Renal cortical epithelial cell (primary cell): ENCODE data around the gene CCNQ. TPM values are rescaled to one million over a fixed set of nuclear protein-coding genes. Genes with fewer than 3 reads are reported as not detected.

ENCODE experiments used
- DNase-seq: peaks from one replicate; pipeline ENCODE4 v3.0.0-alpha.2; 2011; ENCODE audit warnings: low read depth
- total RNA-seq: library from RNA; depleted of rRNA; stranded (reverse); fragments of >200 nt; gene quantifications from 2 replicates; pipeline ENCODE4 v1.2.3, GENCODE V29; 2014

The CCNQ gene
- total RNA-seq, 1 donor from 2014 or later: 13.9 TPM

DNA sequence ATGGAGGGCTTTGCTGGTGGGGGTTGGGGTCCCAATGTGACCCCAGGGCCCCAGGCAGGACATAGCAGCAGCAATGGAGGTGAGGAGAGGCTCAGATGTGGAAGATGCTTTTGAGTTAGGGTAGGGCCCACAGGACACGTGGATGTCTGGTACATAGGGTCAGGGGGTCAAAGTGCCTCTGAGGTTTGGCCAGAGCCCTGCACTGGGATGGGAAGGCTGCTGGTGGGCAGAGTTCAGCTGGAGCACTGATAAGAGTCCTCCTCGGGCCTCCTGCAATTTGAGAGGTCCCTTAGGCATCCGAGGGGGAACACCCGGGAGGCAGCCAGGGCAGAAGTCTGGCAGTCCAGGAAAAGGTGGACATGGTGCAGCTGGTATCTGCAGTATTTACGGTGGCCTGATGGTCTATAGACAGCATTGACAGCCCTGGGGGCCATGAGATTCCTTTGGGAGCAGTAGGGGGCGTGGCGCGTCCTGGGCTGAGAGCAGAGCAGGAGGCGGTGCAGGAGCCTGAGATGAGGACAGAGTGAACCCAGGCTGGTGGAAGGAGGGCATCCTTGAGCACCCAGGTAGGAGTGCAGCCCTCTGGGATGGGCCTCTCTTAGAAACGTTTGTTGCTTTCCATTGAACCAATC lies 22.6 kb downstream of the CCNQ start:
- DNase-seq: no peak

DNA sequence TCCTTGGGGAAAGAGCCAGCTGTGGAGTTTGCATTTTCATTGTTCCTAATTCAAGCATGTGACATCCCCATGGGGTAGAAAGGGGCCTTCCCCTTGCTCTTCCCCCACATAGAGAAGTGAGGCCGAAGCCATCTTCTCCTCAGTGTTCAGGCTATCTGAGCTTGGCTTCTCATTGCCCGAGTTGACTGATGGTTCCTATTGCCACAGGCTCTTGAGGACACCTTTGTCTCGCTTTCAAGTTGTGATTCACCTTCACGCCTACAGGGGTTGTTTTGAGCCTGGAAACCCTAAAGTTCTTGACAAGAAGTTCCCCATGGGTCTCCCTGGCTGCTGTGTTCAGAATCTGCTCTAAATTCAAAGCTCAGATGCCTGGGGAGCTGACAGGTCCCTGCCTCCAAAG lies 25.0 kb downstream of the CCNQ start:
- no peak for DNase-seq

DNA sequence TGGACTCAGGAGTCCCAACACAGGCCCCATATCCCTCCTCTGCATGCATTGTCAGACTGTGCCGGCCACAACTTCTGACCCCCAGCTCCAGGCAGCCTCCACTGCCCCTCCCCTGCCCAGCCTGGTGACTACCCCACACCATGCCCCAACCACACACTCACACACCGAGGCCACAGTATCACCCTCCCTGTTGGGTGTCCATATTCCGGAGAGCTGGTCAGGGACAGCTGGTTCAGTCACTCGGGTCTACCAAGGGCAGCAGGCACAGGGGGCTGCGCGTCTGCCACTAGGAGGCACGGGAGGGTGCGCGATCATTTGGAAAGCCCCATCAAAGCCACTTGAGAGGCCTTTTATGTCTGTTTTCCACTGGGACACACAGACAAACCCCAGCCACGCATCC lies 26.3 kb downstream of the CCNQ start:
- DNase-seq: no peak

DNA sequence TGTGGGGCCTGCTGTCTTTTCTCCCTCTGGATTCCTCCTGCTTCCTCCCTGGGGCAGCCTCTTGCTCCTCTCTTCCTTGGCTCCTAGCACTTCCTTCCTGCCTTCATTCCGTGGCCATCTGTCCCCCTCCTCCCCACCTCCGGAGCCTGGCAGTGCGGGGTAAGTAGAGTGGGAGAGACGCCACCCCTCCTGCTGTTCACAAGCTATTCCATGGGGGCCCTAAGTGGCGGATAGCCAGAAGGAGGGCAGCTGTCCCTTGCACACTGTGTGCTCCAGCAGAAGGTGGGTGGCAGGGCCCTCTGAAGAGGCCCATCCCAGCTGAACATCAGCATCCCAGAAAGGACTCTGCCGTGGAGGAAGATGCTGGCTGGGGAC lies 27.4 kb downstream of the CCNQ start:
- DNase-seq: no peak

DNA sequence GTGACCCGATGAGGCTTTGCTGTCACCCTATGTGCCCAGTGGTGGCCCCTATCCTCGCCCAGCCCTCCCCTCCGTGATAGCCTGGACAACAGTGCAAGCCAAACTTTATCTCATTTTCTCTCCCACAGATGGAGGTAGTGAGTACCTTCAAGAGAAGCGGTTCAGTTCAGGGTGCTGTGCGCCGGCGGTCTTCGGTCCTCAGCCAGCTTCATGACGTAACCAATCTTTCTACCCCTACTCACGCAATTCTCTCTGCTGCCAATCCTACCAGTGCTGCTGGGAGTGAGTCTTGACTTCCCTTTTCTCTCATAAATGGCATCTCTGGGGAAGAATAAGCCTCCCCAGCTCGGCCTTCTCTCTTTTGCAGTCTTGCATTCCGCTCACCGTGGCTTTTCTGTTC lies 29.5 kb downstream of the CCNQ start:
- DNase-seq: no peak

DNA sequence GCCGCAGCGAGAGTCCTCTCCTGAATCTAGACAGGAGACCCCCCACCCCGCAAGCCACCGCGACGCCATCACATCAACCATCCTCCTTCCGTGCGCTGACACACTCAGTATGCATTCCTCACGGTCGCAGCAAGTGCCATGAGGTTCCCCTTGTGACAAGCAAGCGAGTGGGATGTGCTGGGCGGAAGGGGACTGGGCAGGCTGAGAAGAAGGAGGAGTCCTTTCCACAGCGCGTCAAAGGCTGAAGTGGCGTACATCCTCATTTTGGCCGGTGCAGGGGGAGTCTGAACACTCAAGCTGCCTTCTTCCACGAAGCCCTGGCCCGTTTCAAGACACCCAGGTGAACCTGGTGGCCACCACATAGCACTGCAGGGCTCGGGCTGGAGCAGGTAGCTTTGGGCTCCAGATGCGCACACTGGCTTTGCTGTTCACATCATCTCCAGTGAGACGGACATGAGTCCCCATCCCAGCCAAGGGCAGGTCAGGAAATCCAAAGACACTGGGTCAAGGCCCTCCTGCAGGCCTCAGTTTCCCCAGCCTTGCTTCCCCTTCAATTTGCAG lies 30.4 kb downstream of the CCNQ start:
- DNase-seq: no peak

DNA sequence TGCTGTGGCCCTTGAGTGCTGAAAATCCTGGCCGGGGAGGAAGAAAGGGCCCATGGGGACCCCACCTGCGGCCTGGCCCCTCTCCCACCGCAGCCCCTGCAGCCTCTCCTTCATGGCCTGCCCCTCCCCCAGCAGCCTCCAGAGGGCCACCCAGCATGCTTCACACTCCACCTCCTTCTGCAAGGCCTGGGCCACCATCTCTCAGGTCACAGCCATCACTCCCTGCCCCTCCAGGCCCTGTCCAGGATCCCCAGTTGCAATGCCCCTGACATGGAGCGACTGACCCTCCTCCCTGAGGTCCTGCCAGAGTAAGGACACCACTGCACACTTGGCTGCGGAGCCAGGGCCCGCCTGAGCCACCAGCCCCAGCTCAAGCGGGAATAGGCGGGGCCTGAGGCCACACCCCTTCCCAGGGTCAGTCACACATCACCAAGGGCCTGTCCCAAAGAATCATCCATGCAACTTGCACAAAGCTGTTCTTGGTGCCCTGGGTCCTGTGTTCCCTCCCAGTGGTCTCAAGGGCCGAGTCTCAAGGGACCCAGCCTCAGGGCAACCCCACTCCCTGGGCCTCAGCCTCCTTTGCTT lies 32.9 kb downstream of the CCNQ start:
- no peak for DNase-seq

DNA sequence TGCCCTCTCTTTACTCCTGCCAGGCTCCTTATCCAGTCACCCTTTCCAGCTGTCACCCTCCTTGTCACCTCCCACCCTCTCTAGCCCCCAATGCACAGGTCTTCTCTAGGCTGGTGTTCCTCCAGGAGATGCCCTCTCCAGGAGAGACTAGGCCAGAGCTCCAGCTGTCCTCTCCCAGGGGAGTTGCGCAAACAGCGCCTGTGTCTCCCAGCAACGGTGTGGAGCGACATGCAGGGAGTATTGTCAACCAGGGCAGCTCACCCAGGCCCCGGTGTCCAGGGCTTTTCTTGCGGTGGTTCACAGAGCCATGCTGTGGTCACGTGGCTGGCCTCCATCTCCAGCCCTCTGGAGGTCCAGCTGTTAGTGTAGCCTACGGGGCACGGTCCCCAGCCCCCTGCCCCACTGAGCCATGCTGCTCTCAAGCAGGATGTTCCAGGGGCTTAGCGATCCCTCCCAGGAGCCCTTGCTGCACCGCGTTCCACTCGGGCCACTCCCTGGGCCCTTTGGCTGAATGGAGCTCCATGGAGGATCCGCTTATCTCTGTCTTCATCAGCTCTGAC lies 34.8 kb downstream of the CCNQ start:
- no peak for DNase-seq

DNA sequence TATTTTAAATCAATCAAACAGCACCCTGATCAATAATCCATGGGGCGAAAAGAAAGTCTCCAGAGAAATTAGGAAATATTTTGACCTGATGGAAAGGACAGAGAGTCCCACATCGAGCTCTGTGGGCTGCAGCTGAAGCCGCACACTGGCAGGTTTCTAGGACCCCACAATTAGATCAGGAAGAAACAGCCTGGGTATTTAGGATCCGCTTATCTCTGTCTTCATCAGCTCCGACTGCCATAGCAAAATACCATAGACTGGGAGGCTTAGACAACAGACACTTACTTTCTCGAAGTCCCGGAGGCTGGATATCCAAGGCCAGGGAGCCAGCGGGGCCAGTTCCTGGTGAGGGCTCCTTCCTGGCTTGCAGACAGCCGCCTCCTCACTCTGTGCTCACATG lies 36.4 kb downstream of the CCNQ start:
- no peak for DNase-seq

DNA sequence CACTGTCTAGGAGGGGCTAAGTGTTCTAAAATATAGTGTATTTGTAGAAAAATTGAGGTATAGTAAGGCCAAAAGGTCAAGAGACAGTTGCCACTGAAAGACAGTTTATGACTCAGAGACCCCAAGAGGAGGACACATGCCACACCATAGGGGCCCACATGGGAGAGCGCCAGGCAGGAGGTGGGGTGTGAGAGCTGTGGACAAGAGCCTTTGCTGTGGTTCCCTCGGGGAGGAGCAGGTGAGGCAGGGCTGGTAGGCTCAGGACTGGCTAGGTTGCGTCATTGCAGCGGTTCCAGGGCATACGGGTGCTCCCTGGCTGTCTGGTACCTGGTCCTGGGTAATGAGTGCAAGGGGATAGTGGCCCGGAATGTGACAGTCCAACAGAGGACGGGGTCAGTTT lies 37.6 kb downstream of the CCNQ start:
- DNase-seq: no peak

DNA sequence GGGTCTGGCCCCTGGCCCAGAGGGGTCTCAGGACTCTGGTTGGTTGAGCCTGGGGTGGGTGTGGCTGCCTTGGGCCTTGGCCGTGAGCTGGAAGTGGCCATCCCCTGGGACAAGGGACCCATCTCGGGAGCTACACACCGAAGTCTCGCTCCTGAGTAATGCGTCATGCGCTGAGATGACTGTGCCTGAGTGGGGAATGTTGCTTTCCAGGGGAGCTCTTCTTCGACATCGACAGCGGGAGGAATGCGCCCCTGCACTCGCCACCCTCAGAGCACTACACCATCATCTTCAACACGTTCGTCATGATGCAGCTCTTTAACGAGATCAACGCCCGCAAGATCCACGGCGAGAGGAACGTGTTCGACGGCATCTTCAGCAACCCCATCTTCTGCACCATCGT lies 38.5 kb downstream of the CCNQ start:
- DNase-seq: no peak

DNA sequence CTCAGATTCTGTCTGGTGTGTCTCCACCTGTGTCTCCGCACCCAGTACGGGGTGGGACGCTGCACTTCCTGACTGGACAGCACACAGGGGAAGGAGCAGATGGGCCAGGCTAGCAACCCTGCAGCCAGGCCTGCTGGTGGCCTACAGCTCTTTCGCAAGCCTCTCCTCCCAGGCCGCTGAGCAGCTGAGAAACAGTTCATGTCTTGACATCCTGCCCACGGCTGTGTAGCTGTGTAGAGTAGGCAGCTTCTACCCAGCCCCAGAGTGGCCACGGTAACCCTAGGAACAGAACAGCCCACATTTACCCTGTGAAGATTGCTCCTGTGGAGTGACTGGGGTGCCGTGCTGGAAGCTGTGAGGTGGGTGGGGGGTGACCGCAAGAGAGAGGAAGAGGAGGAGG lies 38.9 kb downstream of the CCNQ start:
- DNase-seq: no peak

DNA sequence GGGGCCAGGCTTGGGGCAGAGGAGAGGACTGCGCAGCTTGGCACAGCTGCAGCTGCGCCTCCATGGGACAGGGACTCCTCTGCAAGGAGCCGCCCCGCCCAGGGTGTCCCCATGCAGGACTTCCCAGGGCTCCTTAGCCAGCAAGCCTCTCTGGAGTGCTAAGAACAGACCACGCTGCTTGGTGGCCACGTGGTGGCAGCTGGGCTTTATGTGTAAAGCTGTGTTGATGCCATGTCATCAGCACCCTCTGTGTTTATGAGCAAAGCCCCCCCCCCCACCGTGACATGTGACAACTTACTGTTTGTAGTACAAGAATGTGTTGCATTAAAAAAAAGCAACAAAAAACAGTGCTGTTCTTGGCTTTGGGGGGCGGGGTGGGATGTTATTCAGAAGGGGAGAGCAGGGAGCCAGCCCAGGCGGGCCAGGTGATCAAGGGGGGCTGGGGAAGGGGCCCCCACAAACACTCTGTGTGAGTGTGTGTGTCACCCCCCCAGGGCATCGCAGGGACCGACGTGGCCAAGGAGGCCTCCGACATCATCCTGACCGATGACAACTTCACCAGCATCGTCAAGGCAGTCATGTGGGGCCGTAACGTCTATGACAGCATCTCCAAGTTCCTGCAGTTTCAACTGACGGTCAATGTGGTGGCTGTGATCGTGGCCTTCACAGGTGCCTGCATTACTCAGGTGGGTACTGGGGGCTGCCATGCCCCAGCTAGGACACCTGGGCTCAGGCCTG lies 41.2 kb downstream of the CCNQ start:
- DNase-seq: no peak

DNA sequence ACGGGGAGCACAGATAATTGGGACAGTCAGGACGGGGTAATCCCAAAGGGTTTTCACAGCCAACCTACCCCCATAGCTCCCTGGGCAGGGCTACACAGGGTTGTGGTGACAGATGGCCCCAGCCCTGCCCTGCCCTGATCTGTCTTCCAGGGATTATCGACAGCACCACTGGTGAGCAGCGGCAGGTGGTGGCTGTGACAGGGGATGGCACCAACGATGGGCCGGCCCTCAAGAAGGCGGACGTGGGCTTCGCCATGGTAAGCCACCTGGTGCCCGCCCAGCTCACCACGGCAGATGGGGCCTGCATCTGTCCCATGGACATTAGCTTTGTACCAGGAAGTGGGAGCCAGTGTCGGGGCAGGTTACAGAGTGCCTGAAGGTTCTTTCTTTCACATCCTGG lies 42.2 kb downstream of the CCNQ start:
- DNase-seq: no peak

DNA sequence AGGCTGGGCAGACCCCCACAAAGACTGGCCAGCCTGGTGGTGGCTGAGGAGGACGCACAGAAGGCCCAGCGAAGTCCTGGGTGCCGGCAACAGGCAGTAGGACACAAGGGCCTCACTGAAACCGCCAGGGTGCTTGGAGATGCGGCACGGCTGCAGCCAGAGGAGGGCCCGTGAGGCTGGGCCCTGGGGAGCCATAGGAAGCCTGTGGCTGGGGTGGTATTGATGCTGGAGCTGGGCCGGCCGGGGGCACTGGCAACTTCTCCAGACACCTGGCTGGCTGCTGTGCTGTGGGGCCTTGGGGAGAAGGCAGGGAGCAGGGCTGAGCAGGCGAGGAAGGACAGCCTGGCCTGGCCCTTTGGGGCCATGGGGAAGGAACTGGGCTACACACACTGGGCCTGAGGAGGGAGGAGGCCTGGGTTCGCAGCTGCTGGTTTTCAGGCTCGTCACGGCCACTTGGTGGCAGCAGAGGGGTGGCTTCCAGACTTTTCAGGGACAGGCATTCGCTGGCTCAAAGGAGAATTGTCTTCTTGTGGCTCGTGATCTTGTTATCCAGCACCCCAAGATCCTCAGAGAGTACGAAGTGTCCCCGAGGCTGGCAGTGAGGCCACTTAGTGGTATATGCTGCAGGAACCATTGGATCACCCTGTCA lies 44.3 kb downstream of the CCNQ start:
- DNase-seq: peak; percentile 14

DNA sequence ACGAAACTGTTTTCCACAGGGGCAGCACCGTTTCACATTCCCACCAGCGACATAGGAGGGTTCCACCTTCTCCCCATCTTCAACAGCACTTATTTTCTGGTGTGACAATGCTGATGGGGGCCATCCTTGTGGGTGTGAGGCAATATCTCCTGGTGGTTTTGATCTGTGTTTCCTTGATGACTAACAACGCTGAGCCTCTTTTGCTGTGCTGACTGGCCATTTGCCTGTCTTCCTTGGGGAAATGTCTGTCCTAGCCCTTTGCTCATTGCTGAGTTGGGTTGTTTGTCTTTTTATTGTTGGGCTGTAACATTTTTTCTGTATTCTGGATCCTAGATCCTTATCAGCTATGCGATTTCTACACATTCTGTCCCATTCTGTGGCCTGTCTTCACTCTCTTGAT lies 47.8 kb downstream of the CCNQ start:
- peak; percentile 0 for DNase-seq

DNA sequence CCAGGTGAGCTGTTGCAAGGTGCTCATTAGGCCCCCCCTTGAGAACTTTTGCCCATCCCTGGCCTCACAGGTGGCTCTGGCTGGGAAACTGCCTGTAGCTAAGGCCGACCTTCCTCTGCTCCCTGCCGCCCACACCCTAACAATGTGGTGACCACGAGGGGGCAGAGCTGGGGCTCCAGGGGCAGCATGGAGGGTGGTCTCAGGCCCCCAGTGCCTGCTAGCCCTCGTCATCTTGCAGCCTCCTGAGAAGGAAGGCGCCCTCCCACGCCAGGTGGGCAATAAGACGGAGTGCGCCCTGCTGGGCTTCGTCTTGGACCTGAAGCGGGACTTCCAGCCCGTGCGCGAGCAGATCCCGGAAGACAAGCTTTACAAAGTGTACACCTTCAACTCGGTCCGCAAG lies 49.1 kb downstream of the CCNQ start:
- DNase-seq: no peak

DNA sequence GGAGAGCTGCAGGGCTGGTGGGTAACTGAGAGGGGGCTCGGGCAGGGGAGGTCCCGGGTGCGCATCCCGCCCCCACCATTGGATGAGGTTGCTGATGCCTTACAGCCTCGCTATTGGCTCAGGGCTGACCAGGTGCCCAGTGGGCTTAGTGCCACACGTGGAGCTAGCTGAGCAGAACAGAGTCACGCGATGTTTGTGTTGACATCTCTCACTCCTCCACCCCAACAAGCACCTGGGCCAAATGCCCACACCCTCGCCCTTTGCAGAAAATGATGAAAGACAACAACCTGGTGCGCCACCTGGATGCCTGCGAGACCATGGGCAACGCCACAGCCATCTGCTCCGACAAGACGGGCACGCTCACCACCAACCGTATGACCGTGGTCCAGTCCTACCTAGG lies 49.7 kb downstream of the CCNQ start:
- DNase-seq: no peak

DNA sequence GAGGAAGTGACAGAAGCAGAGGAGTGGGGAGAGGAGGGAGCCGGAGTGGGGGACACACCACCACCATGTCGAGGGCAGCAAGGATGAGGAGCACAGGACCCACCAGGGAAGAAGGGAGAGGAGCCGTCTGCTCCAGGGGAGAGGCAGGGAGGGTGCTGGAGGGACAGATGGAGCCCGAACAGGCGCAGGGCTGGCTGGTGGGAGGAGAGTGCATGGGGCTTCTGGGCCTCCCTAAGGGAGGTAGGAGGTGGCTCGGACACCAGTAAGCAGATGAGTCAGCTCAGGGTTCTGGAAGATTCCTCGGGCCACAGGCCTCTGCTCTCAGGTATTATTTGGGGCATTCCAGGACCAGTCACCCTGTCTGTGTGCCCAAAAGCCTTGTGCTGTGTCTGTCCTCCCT lies 51.7 kb downstream of the CCNQ start:
- no peak for DNase-seq

DNA sequence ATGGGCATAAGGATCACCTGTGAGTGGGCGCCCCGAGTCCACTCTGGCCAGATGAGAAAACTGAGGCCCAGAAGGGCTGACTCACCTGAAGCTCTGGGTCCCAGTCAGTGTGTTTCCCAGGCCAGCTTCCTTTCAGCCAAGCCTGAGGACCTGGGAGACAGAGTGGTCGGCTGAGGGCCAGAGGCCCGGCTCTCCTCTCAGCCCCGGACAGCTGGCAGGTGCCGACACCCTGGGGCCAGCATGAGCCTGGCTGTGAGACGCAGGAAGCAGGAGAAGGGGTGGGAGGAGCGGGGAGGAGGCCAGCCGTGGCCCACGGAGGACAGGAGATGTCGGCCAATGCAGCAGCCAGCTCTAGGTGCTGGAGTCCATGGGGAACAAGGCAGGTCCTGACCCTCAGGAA lies 52.6 kb downstream of the CCNQ start:
- no peak for DNase-seq

DNA sequence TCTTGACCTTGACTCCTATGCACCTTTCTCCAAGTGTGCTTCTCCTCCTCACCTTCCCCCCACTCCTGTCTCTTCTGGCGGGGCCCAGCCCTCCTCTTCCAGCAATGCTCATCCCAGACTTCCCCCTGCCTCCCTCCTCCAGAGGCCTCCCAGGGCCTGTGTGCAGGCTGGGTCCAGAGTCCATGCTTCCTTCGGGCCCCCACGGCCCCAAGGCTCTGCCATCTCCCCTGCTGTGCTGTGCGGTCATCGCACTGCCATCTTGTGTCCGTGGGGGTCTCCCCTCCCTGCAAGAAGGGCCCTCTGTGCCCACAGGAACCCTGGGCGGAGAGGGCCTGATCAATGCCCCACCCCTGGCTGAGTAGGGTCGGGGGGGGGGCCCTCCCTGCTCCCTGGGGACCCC lies 54.2 kb downstream of the CCNQ start:
- DNase-seq: no peak

DNA sequence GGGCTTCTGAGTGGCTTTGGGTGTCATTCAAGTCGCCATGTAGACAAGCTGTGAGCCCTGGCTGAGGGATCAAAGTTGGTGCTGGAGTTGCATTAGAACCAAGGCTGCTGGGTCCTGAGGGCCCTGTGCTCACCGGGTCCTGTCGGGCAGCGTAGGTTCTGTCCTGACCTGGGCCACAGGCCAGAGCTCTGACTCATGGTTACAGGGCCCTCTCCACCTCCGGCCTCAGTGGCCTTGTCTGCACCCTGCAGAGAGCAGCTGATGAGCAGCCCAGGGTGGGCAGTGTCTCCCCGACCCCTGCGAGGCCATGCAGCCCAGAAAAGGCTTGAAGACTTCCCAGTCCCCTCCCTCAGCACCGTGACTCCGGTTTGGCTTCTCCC lies 59.0 kb downstream of the CCNQ start:
- no peak for DNase-seq
